ENCODE measurements around the gene CPN2.

The CPN2 gene

GRCh38 chr3:194351080-194351672 lies at the start of gene CPN2:
Gene CPN2, minus strand, starts transcription at chr3:194351328. Its CDS starts 8,626 bp downstream, at chr3:194342702.
- Histone ChIP-seq H2AFZ (no peak within 1 kb of the TSS), H3K79me2 (no peaks in the 10 kb centered on the region), H3K27me3 (ENCODE audit: control insufficient read depth, insufficient read depth, low read length) (no peaks in the 10 kb centered on the region), H3K4me2 (ENCODE audit: low read length) (no peak within 1 kb of the TSS), H3K27ac (no peak within 1 kb of the TSS), H3K9me3 (ENCODE audit: control insufficient read depth, low read length) (no peaks in the 10 kb centered on the region), H3K4me3 (ENCODE audit: low read depth, low read length) (no peak within 1 kb of the TSS), H3K9ac (no peak within 1 kb of the TSS), H3K36me3 (ENCODE audit: control insufficient read depth, insufficient read depth, low read length) (no peaks in the 10 kb centered on the region), H3K4me1 (no peaks in the 10 kb centered on the region)
- no peak for TF ChIP-seq CTCF (IDR thresholded peaks at IDR 0.05)

DNA sequence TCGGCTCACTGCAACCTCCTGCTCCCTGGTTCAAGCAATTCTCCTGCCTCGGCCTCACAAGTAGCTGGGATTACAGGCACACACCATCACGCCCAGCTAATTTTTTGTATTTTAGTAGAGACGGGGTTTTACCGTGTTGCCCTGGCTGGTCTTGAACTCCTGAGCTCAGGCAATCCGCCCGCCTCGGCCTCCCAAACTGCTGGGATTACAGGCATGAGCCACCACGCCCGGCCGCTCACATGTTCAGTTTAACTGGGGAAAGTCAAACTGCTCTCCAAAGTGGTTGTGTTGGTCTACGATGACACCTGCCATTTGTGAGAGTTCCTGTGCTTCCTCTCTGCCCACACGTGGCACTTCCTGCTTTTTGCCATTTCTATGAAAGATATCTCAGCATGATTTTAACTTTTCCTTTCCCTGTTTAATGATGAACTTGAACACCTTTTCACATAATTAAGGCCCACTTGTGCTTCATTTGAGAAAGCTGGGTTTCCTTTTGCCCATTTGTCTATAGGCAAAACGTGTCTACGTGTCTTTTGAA lies 48.8 kb upstream of the CPN2 start:
- no peak overlapping the region for H3K4me2 ChIP-seq (ENCODE audit: low read length)
- no peak overlapping the region for H3K9ac ChIP-seq
- no peaks in the 10 kb centered on the region for H3K79me2 ChIP-seq
- H2AFZ ChIP-seq: no peak overlapping the region
- TF ChIP-seq CTCF (IDR thresholded peaks at IDR 0.05): no peak
- no peak overlapping the region for H3K27ac ChIP-seq
- H3K4me1 ChIP-seq: no peaks in the 10 kb centered on the region
- no peaks in the 10 kb centered on the region for H3K27me3 ChIP-seq (ENCODE audit: control insufficient read depth, insufficient read depth, low read length)
- H3K36me3 ChIP-seq (ENCODE audit: control insufficient read depth, insufficient read depth, low read length): no peaks in the 10 kb centered on the region
- no peak overlapping the region for H3K4me3 ChIP-seq (ENCODE audit: low read depth, low read length)
- no peaks in the 10 kb centered on the region for H3K9me3 ChIP-seq (ENCODE audit: control insufficient read depth, low read length)

DNA sequence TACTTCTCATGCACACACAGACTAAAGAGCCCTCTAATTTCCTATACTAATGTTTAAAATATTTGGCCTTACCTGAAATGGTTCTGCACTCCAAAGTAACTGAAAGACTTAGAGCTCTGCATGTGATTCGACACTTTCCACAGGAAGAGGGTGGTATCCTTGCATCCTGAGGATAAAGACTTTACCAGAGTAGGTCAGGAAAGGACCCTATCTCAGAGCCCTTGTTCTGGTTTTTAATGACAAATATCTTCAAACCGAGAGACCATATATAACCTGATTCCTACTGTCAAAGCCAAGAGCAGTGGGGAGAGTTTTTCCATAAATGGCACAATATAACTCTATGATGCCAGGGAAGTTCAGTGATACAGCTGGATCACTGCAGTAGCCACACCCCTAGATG lies 48.0 kb upstream of the CPN2 start, which contains the start of gene GP5:
GP5 (minus strand) TSS at position 101 of the 400 bp plus-strand sequence. CDS start 984 bp downstream, outside the sequence.
- no peaks in the 10 kb centered on the region for H3K9me3 ChIP-seq (ENCODE audit: control insufficient read depth, low read length)
- no peak for TF ChIP-seq CTCF (IDR thresholded peaks at IDR 0.05)
- H3K27ac ChIP-seq: no peak within 1 kb of the TSS
- no peaks in the 10 kb centered on the region for H3K79me2 ChIP-seq
- no peak within 1 kb of the TSS for H3K9ac ChIP-seq
- peak within 1 kb of the TSS; percentile 6 for H3K4me2 ChIP-seq (ENCODE audit: low read length)
- no peaks in the 10 kb centered on the region for H3K27me3 ChIP-seq (ENCODE audit: control insufficient read depth, insufficient read depth, low read length)
- H3K4me1 ChIP-seq: no peaks in the 10 kb centered on the region
- no peaks in the 10 kb centered on the region for H3K36me3 ChIP-seq (ENCODE audit: control insufficient read depth, insufficient read depth, low read length)
- no peak within 1 kb of the TSS for H3K4me3 ChIP-seq (ENCODE audit: low read depth, low read length)
- no peak within 1 kb of the TSS for H2AFZ ChIP-seq

DNA sequence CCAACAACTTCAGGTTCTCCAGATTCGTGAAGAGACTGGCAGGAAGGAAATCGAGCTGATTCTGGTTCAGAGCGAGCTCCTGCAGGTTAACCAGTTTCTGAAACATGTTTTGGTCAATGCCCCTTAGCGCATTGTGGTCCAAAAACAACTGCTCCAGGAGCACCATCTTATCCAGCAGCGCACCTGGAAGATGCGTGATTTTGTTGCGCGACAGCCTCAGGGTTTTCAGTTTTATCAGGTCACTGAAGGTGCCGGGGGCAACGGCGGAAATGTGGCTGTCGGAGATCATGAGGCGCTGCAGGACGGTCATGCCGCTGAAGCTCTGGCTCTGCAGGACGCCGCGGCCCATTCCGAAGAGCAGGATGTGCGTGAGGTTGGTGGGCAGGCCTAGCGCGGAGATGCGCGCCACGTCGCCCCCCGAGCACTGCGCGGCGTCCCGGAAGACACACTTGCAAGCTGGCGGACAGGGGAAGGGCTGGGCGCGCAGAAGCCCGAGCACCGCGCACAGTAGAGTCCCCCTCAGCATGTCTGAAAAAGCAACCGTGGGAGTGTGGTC lies 46.7 kb upstream of the CPN2 start:
- Histone ChIP-seq H2AFZ (no peak overlapping the region), H3K27ac (no peak overlapping the region), H3K79me2 (no peaks in the 10 kb centered on the region), H3K36me3 (ENCODE audit: control insufficient read depth, insufficient read depth, low read length) (no peaks in the 10 kb centered on the region), H3K27me3 (ENCODE audit: control insufficient read depth, insufficient read depth, low read length) (no peaks in the 10 kb centered on the region), H3K9me3 (ENCODE audit: control insufficient read depth, low read length) (no peaks in the 10 kb centered on the region), H3K9ac (no peak overlapping the region), H3K4me3 (ENCODE audit: low read depth, low read length) (peak overlapping the region; percentile 14), H3K4me2 (ENCODE audit: low read length) (peak overlapping the region; percentile 6), H3K4me1 (no peaks in the 10 kb centered on the region)
- TF ChIP-seq CTCF (IDR thresholded peaks at IDR 0.05): no peak

All from parathyroid adenoma (tissue), 2 donors.